NCI-H510A (cell line): ENCODE measurements around the gene TRAF1.

ENCODE experiments used
- DNase-seq: peaks from one replicate; lab custom pipeline; 2025; lab: John Stamatoyannopoulos, UW

TRAF1 gene

DNA sequence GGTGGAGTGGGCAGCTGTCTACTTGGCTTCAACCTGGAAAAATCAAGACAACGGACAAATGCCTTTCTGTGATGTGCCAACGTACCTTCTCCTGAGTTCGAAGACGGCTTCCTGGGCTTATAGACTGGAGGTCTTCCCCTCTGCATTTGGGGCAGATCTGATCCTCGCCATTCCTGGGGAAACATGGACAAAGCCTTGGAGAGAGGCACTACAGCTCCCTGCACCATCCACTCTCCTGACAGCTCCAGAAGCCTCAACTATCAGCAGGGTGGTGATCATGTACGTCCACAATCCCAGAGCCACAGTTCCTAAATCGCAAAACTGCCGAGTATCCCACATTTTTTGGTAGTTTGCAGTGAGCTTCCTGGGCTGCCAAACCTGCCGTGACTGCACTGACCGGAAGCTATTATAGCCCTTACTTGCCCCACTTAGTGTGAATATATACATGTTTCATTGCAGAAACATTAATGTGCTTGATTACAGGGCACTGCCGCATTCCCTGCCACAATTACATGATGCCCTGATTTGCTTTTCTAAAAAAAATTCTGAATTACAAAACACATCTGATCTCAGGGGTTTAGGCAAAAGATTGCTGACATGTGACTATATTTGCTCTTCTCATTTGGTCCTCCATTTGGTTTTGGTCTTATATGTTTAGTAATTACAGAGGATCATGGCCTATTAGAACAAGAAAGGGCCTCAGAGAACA is 2.8 kb downstream of the TRAF1 start:
- no peak for DNase-seq

DNA sequence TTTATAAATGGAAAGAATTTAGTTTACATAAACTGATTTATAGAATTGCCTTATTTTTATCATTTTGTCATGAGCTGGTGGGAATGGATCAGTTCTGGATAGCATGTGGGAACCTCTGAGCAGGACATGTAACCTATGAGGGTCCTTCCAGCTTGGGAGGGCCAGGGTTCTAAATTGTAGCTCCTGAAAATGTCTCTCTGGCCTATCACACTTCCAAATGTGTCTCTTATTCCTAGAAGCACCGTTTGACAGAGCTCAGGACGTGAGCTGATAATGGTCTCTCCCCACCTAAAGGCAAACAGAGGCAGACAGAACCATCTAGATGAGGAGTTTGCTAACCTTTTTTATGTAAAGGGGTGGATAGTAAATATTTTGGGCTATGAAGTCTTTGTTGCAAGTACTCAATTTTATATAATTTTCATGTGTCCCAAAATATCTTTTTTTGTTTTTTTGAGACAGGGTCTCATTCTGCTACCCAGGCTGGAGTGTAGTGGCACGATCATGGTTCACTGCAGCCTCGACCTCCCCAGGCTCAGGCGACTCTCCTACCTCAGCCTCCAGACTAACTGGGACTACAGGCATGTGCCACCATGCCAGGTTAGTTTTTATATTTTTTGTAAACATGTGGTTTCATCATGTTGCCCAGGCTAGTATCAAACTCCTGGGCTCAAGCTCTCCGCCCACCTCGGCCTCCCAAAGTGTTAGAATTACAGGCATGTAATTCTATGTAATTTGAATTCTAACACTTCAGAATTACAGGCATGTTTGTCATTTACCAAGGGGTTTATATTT is 4.0 kb downstream of the TRAF1 start:
- no peak for DNase-seq

DNA sequence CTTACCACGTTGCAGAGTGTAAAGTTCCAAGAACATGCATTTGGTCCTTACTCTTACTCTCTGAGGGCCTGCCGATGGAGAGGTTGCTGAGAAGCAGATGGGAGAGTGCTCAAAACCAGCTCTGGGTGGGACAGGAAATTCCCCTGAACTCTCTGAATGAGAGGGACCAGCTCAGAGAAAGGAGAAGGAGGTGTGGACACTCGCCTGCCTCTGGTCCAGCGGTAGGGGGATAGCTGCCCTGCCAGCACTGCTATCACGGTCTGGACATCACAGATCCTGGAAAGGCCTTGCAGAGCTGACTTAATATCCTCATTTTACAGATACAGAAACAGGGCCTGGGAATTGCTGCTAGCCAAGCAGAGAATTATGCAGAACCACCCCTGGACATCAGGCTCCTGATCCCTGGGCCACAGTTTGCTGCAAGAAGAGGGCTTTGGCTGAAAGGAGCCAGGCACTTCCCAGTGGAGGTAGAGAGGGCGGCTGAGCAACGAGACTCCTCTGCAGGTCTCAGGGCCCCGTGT is 4.9 kb downstream of the TRAF1 start:
- no peak for DNase-seq

GRCh38 chr9:120920806-120921178 is 5.8 kb downstream of the TRAF1 start:
- no peak for DNase-seq

GRCh38 chr9:120919843-120920805 is 6.5 kb downstream of the TRAF1 start:
- no peak for DNase-seq

DNA sequence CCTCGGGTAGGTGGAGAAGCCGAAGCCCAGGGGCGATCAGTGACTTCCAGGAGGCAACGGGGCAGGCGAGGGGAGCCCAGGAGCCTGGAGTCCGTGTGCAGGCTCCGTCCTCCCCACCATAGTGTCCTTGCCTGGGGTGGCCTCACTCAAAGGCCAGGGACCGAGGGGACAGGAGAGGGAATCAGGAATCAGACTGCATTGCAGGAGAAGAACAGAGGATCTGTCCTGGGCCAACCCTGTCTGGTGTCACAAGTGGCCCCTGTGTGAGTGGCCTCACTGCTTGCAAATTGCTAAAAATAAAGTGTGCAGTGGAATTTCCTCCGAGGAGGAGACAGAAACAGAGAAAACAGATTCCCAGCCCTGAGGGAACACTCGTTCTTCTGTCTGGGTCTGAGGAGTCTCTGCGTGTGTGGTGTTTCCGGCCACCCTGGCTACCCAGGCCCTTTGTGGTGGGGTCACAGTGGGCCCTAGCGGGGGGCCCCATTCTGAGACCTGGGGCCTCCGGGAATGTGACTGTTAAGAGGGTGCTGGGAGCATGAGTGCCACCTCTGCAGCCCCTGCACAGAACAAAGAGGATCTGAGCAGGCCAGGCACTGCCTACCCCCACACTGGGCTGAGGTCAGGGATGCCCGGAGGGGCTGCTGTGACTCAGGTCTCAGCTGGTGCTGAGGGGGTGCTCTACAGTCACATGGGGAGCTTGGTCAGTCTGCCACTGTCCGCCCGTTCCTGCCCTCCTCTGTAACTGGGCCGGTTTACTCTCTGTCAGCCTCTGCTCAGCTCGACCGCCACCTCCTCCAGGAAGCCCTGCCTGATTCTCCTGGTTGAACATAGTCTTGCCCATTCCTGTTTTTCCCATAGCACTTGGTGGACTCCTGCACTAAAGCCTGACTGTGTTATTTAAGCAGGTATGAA is 7.4 kb downstream of the TRAF1 start:
- DNase-seq = no peak

DNA sequence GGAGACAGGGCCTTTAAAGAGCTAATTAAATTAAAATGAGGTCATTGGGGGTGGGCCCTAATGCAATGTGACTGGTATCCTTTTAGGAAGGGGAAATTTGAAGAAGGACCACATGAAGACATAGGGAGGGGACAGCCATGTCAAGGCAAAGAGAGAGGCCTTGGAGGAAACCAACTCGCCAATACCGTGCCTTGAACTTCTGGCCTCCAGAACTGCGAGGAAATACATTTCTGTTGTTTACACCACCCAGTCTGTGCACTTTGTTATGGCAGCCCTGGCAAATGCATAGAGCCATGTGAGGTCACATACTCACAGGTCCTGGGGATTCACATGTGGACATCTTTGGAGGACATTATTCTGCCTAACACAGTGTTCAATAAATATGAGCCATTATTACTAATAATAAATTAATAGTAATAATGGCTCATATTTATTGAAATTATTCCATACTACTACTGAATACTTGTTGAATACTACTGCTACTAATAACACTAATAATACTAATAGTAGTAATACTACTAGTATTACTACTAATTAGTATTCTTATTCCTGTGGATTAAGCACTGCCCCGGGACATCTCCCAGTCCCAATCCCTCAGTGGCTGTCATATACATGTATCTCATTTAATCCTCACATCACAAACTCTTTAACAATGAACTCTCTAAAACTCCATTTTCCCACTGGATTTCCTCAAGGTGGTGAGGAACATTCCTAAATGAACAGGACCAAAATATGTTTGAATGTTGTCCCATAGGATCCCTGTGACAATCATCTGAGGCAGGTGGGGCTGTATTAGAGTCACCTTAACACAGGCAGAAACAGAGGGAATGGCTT is 8.4 kb downstream of the TRAF1 start:
- DNase-seq = no peak

- no peak for DNase-seq
Observed at GRCh38 chr9:120916991-120917880, 9.4 kb downstream of the TRAF1 start.

- DNase-seq = no peak
Observed at GRCh38 chr9:120916588-120916987, 10.0 kb downstream of the TRAF1 start.

DNA sequence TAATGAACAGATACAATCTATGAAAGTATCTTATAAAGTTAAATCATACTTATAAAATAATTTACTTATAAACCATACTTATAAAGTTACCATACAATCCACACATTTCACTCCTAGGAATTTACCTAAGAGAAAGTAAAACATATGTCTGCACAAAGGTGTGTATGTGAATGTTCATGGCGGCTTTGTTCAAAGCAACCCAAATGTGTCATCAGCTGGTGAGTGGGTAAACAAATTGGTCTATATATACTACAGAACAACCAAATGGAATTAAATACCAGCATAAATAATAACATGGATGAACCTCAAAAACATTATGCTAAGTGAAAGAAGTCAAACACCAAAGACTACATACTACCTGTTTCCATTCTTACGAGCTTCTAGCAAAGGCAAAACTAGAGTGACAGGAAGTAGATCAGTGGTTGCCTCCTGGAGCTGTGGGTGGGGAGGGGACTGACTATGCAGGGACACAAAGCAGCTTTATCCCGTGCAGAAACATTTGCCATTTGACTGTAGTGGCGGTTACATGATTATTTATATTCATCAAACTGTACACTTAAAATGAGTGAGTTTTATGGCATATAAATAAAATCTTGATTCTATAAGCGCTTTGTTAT is 10.6 kb downstream of the TRAF1 start:
- no peak for DNase-seq

GRCh38 chr9:120914953-120915352 is 11.6 kb downstream of the TRAF1 start:
- DNase-seq = no peak

DNA sequence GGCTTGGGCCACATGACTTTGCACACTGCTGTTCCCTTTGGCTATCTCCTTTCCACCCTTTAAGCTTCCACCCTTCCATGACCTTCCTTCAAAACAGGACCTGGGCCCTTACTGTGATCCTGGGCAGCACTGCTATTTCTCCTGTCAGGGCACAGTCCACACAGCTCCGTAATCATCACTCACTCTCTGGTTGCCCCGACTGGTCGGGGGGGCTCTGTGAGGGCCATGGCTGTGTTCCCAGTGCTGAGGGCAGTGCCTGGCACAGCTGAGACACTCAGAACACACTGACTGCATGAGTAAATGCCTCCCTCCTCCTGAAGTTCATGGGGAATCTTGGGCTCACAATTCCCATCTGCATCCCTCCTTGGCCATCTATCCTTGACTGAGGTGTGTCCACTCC is 12.2 kb downstream of the TRAF1 start:
- DNase-seq = no peak

DNA sequence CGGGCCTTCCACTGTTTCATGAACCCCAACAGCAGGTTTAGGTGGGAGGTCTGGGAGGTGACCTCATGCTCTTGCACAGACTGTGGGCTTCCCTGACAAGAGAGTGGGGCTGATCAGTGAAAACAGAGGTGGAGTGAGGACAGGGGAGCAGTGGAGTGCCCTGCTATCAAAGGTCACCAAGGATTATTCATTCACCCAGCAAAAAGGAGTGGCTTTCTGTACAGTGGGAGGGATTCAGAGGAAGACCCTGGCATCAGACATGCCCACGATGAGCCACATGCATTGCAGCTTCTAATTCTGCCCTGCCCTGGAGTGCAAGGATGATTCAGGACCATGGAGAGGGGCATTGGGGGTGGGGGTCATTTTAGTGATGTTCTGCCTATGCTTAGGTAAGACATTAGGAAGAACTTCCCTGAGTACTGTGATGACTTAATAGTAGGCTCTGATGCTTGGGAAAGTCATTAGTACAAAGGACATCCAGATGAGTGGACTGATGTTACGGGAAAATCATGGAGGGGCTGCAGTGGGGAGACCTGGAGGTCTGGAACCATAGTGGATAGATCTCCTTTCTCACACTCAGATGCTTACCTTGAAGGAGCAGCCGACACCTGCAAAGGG is 12.8 kb downstream of the TRAF1 start:
- DNase-seq = no peak

GRCh38 chr9:120912958-120913646 is 13.5 kb downstream of the TRAF1 start:
- no peak for DNase-seq

DNA sequence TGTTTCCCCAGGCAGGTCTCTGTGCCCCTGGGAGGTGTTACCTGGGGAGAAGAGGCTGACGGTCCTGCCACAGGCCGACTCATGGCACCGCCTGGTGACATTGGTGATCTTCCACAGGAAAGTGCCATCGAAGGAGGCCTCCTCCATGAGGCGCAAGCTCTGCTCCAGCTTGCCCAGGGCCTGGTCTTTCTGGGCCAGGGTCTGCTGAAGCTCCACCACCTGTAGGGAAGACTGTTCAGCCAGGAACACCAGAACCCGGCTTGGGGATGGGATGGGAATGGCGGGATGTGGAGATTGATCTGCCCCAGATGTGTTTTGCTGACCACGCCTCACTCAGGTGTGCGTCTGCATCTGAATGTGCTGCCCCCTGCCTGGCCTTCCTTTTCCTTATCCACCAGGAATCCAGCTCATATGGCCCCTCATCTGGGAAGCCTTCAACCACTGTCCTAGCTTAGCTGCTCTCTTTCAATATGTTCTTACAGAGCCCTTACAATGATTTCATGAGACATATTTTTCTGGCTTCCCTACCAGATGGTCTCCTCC is 15.2 kb downstream of the TRAF1 start:
- no peak for DNase-seq

DNA sequence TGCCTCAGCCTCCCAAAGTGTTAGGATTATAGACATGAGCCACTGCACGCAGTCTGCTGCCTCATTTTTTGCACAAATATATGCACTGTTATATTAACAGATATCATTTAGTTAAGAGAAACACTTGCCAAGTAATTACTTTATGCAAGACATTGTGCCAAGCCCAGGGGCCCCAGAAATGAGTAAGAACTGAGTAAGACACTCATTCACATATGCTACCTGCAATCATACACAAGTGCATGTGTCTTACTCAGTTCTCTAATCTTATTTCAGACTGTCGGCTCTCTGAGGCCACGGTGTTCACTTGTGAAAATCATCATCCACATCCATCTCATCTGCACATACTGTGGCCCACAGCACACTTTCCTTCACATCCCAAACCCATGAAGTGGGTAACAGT is 16.0 kb downstream of the TRAF1 start:
- DNase-seq = no peak

GRCh38 chr9:120909904-120910303 is 16.7 kb downstream of the TRAF1 start:
- no peak for DNase-seq
